GM19372 (cell line): ENCODE results near the gene PRKG1.
A peak's percentile ranks its signal among the peaks of the same experiment; 100 is the strongest.

Experiments used
- ATAC-seq: cut with Tn5 transposase; IDR thresholded peaks from one replicate; pipeline ENCODE4 v1.9.1; 2021; ENCODE audit warnings: mild to moderate bottlenecking, low read depth, moderate library complexity; ENCODE audit not compliant: unreplicated experiment

Gene PRKG1

GRCh38 chr10:51619365-51619764, 545.1 kb downstream of the PRKG1 start:
- ATAC-seq, result no peak

GRCh38 chr10:51620131-51620530, 545.8 kb downstream of the PRKG1 start:
- peak; percentile 45 for ATAC-seq

GRCh38 chr10:51624013-51624412, 549.7 kb downstream of the PRKG1 start:
- no peak for ATAC-seq

- no peak for ATAC-seq
Measured at GRCh38 chr10:51629934-51630639, 555.8 kb downstream of the PRKG1 start.

GRCh38 chr10:51630640-51631005, 556.3 kb downstream of the PRKG1 start:
- no peak for ATAC-seq

- no peak for ATAC-seq
Measured at GRCh38 chr10:51635436-51635835, 561.1 kb downstream of the PRKG1 start.

- no peak for ATAC-seq
Measured at GRCh38 chr10:51638211-51638610, 563.9 kb downstream of the PRKG1 start.

- no peak for ATAC-seq
Measured at GRCh38 chr10:51638737-51639136, 564.5 kb downstream of the PRKG1 start.

GRCh38 chr10:51640120-51640819, 566.0 kb downstream of the PRKG1 start:
- no peak for ATAC-seq

GRCh38 chr10:51642581-51642980, 568.3 kb downstream of the PRKG1 start:
- ATAC-seq, result no peak

- ATAC-seq, result no peak
Measured at GRCh38 chr10:51643734-51644133, 569.4 kb downstream of the PRKG1 start.

GRCh38 chr10:51649064-51649463, 574.8 kb downstream of the PRKG1 start:
- no peak for ATAC-seq

- no peak for ATAC-seq
Measured at GRCh38 chr10:51651063-51651462, 576.8 kb downstream of the PRKG1 start.

GRCh38 chr10:51653025-51653424, 578.7 kb downstream of the PRKG1 start:
- ATAC-seq, result no peak

- ATAC-seq, result no peak
Measured at GRCh38 chr10:51654918-51655317, 580.6 kb downstream of the PRKG1 start.

- no peak for ATAC-seq
Measured at GRCh38 chr10:51656503-51656902, 582.2 kb downstream of the PRKG1 start.

- ATAC-seq, result no peak
Measured at GRCh38 chr10:51658000-51658399, 583.7 kb downstream of the PRKG1 start.

GRCh38 chr10:51659344-51659743, 585.1 kb downstream of the PRKG1 start:
- ATAC-seq, result no peak

GRCh38 chr10:51663086-51663485, 588.8 kb downstream of the PRKG1 start:
- no peak for ATAC-seq

GRCh38 chr10:51666456-51666855, 592.2 kb downstream of the PRKG1 start:
- ATAC-seq, result no peak

- no peak for ATAC-seq
Measured at GRCh38 chr10:51667678-51668335, 593.5 kb downstream of the PRKG1 start.

- no peak for ATAC-seq
Measured at GRCh38 chr10:51668336-51668689, 594.0 kb downstream of the PRKG1 start.
